Lower lobe of right lung (tissue), 2 donors: ENCODE results near the gene CTNND2. TPM values are rescaled to one million over a fixed set of nuclear protein-coding genes. Genes with fewer than 3 reads are reported as not detected.

ENCODE experiments used
- ATAC-seq, 2 donors: fragments of 200-7000 bp; cut with Tn5 transposase; one replicate each; pipeline ENCODE4 v1.9.1; 2020 to 2022; ENCODE audit warnings: mild to moderate bottlenecking in 2 of 2, moderate library complexity in 2 of 2
- DNase-seq: peaks from one replicate; pipeline ENCODE4 v3.0.0-alpha.2; 2020
- H3K27ac ChIP-seq: fragments of 200-600 bp; one replicate; pipeline ENCODE4 v1.8.0; 2022
- H3K27me3 ChIP-seq: fragments of 200-600 bp; one replicate; pipeline ENCODE4 v1.8.0; 2022; ENCODE audit warnings: low read depth
- H3K36me3 ChIP-seq: fragments of 200-600 bp; one replicate; pipeline ENCODE4 v1.8.0; 2022; ENCODE audit warnings: mild to moderate bottlenecking
- H3K4me1 ChIP-seq: fragments of 200-600 bp; one replicate; pipeline ENCODE4 v1.8.0; 2022
- H3K4me3 ChIP-seq: fragments of 200-600 bp; one replicate; pipeline ENCODE4 v1.8.0; 2022; ENCODE audit warnings: mild to moderate bottlenecking
- H3K9me3 ChIP-seq: fragments of 200-600 bp; one replicate; pipeline ENCODE4 v1.8.0; 2022
- intact Hi-C: fragments of 100-400 bp; cut with DNase I; formaldehyde crosslinking; loops from one replicate; pipeline ENCODE4 v1.11.0; 2022
- total RNA-seq: library from RNA; stranded (reverse); fragmentation: NEBNext Ultra II Directional; extraction: Animal tissue kit (Norgen Biotek cat#: 25700); gene quantifications from one replicate; pipeline ENCODE4 v1.2.1, GENCODE V29; 2021
- TF ChIP-seq, protein P1 (sequence below): fragments of 200-600 bp; IDR thresholded peaks from one replicate; pipeline ENCODE4 v1.8.0; 2022; ENCODE audit warnings: antibody characterized with exemption, mild to moderate bottlenecking
- donor health status: DM: no; HTN: yes; CAD: no; lungs with severe emphysema.

The CTNND2 gene
- total RNA-seq, 1 donor from 2014 or later: 6.0 TPM

DNA sequence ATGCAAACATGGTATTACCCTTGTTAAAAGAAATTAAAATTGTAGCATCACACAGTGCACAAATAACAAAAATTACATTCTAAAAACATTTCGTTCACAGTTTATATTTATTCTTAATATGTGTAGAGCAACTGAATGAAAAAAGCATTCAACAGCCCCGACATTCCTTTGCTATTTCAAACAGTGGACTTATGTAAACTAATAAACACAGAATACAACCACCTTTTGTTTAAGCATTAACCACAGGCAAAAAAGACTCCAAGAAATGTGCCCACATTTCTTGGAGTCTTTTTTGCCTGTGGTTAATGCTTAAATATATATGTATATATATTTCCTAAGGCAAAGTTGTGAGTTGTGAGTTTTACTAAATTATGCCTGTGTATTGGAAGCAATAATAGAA is 610.7 kb downstream of the CTNND2 start:
- Histone ChIP-seq H3K27ac (no peak overlapping the region), H3K9me3 (peaks cover 5% of the 10 kb centered on the region), H3K36me3 (no peaks in the 10 kb centered on the region), H3K4me3 (no peak overlapping the region), H3K27me3 (no peaks in the 10 kb centered on the region), H3K4me1 (no peaks in the 10 kb centered on the region)
- TF ChIP-seq, protein P1, sequence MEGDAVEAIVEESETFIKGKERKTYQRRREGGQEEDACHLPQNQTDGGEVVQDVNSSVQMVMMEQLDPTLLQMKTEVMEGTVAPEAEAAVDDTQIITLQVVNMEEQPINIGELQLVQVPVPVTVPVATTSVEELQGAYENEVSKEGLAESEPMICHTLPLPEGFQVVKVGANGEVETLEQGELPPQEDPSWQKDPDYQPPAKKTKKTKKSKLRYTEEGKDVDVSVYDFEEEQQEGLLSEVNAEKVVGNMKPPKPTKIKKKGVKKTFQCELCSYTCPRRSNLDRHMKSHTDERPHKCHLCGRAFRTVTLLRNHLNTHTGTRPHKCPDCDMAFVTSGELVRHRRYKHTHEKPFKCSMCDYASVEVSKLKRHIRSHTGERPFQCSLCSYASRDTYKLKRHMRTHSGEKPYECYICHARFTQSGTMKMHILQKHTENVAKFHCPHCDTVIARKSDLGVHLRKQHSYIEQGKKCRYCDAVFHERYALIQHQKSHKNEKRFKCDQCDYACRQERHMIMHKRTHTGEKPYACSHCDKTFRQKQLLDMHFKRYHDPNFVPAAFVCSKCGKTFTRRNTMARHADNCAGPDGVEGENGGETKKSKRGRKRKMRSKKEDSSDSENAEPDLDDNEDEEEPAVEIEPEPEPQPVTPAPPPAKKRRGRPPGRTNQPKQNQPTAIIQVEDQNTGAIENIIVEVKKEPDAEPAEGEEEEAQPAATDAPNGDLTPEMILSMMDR: no peak
- ATAC-seq (no peak), DNase-seq (no peak)
- intact Hi-C loops: no loop called here

DNA sequence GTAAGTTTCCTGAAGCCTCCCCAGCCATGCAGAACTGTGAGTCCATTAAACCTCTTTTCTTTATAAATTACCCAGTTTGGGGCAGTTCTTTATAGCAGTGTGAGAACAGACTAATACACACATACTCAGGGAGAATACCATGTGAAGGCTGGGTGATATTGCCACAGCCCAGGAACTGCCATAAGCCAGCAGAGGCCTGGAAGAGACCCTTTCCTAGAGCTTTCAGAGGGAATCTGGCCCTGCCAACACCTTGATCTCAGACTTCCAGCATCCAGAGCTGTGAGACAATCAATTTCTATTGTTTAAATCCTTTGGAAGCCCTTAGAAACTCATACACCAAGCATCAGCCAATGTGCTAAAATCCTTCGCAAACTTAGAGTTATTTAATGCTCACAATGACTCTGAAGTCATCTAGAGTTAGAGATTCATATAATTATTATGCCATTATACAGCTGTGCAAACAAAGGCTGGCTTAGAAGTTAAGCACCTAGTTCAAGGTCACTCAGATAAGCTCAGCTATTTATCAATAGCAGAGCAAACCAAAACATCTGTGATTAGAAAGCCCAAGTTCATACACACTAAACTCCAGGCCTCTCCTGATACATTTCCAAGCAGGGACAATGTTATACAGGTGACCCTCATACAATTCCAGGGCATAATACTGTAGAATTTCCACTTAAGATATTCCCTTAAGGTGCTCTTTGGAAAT is 611.4 kb downstream of the CTNND2 start:
- H3K36me3 ChIP-seq: no peaks in the 10 kb centered on the region
- TF ChIP-seq, protein P1: no peak
- H3K4me1 ChIP-seq: no peaks in the 10 kb centered on the region
- intact Hi-C loops: no loop called here
- peaks cover 5% of the 10 kb centered on the region for H3K9me3 ChIP-seq
- no peak for ATAC-seq
- no peak overlapping the region for H3K4me3 ChIP-seq
- DNase-seq: no peak
- H3K27me3 ChIP-seq: no peaks in the 10 kb centered on the region
- no peak overlapping the region for H3K27ac ChIP-seq

DNA sequence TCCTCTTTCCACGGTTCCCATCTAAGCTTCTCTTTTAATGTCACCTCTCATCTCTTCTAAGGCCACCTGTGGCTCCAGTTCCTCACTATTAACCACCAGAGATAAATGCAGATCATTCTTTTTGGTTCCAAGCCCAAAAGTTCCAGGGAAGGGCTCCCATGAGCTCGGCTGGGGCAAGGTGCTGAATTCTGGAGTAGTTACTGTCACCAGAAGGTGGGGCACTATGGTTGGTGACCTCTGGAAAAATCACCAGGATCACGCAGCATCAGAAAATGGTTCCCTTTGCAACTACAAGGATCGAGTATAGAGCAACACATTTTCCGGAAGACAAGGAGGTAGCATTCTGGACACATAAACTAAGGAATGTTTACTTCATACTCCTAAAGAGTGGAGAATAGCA is 614.5 kb downstream of the CTNND2 start:
- no peak for ATAC-seq
- H3K27ac ChIP-seq: no peak overlapping the region

DNA sequence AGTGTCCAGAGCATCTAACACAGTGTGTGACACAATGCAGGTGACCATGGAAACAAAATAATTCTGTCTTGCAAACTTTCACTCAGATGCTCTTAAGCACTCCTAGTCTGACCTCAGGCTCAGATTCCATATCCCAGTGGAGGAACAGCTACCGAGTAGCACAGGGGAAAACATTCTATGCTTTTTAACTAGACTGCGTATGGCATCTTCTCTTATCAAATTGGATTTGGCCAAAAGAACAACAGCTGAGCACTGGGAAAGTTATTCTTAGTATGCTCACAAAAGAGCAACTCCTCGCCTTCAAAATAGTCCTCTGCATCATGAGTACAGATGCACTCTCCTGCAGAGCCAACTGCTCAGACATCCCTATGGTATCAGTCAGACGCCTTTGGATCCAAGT is 615.0 kb downstream of the CTNND2 start:
- no peaks in the 10 kb centered on the region for H3K9me3 ChIP-seq
- no peak for ATAC-seq
- DNase-seq: no peak
- H3K27me3 ChIP-seq: no peaks in the 10 kb centered on the region
- H3K27ac ChIP-seq: no peak overlapping the region
- H3K4me1 ChIP-seq: no peaks in the 10 kb centered on the region
- TF ChIP-seq, protein P1: no peak
- H3K36me3 ChIP-seq: no peaks in the 10 kb centered on the region
- no peak overlapping the region for H3K4me3 ChIP-seq
- intact Hi-C loops: no loop called here

More for the DNA sequence above, 614.5 kb downstream of the CTNND2 start:
- TF ChIP-seq, protein P1: no peak
- no peaks in the 10 kb centered on the region for H3K36me3 ChIP-seq
- H3K27me3 ChIP-seq: no peaks in the 10 kb centered on the region
- no peaks in the 10 kb centered on the region for H3K4me1 ChIP-seq
- H3K4me3 ChIP-seq: no peak overlapping the region
- intact Hi-C loops: no loop called here
- H3K9me3 ChIP-seq: no peaks in the 10 kb centered on the region
- DNase-seq: no peak

DNA sequence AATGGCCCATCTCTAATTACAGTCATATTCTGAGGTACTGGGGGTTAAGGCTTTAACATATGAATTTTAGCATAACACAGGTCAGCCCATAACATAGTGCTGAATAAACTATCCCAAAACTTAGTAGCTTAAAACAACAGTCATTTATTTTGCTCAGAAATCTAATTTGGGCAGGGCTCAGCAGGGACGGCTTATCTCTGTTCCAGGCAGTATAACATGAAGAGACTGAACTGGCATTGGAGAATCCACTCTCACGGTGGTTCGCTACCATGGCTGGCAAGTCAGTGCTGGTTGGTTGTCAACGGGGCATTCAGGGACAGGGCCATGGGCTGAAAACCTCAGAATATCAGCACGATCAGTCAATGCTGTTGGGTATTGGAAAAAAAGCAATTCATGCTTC is 622.4 kb downstream of the CTNND2 start:
- ATAC-seq (no peak), DNase-seq (no peak)
- Histone ChIP-seq H3K27me3 (no peaks in the 10 kb centered on the region), H3K27ac (no peak overlapping the region), H3K4me3 (no peak overlapping the region), H3K9me3 (peaks cover 8% of the 10 kb centered on the region), H3K36me3 (no peaks in the 10 kb centered on the region), H3K4me1 (no peaks in the 10 kb centered on the region)
- intact Hi-C loops: no loop called here
- TF ChIP-seq, protein P1: no peak
